ENCODE measurements around the gene MS4A3.
"Not testable (repeated sequence)": the region's sequence is repeated elsewhere in the genome, so short reads cannot be mapped to it uniquely, and the experiment has no call there.

The MS4A3 gene

DNA sequence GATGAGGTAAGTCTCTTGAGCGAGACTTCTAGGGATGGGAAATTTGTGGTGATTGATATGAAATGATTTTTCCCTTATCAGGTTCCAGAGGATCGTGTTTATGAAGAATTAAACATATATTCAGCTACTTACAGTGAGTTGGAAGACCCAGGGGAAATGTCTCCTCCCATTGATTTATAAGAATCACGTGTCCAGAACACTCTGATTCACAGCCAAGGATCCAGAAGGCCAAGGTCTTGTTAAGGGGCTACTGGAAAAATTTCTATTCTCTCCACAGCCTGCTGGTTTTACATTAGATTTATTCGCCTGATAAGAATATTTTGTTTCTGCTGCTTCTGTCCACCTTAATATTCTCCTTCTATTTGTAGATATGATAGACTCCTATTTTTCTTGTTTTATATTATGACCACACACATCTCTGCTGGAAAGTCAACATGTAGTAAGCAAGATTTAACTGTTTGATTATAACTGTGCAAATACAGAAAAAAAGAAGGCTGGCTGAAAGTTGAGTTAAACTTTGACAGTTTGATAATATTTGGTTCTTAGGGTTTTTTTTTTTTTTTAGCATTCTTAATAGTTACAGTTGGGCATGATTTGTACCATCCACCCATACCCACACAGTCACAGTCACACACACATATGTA lies 39.1 kb downstream of the MS4A3 start:
- DNase-seq, result no peak

DNA sequence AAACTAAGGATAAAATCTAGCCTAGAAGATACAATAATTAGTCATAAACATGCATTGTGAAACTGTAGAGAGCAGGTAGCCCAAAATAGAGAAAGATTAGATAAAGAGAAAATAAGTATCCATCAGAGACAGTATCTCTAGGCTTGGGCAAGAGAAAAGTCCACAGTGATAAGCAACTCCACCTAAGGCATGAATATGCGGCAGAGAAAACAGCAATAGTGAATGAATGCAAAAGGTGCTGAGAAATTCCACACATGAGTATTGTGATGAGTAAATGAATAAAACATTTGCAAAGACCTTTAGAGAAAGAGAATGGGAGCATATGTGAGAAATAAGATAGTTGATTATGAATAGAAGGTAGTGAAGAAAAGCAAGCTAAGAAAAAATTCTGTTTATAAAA lies 40.7 kb downstream of the MS4A3 start:
- no peak for DNase-seq

- no peak for DNase-seq
Measured at GRCh38 chr11:60098508-60098907, 42.0 kb downstream of the MS4A3 start.

DNA sequence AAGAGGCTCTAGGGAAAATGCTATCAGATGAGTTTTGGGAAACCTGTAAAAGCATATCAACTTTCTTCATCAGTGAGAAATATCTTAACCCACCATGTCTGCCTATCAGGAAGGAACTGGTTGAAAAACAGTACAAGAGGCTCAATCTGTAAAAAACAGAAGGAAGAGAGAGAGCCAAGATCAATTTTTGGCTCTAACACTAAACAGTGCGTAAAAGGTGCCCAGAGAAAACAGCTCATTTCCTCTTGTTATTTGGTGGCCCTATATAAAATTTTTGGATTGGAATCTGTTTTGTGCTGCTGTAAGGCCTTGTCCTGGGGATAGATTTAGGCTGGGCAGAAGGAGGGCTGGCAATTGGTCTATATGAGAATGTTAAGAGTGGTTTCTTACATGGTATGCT lies 44.1 kb downstream of the MS4A3 start:
- DNase-seq, result no peak

DNA sequence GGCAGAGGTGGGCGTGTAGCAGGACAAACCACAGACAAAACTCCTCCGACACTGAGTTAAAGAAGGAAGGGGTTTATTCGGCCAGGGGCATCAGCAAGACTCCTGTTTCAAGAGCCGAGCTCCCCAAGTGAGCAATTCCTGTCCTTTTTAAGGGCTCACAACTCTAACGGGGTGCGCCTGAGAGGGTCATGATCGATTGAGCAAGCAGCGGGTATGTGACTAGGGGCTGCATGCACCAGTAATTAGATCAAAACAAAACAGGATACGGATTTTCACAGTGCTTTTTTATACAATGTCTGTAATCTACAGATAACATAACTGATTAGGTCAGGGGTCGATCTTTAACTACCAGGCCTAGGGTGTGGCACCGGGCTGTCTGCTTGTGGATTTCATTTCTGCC lies 44.9 kb downstream of the MS4A3 start:
- DNase-seq, result not testable (repeated sequence)

GRCh38 chr11:60104471-60105115 lies 48.1 kb downstream of the MS4A3 start:
- DNase-seq, result not testable (repeated sequence)

DNA sequence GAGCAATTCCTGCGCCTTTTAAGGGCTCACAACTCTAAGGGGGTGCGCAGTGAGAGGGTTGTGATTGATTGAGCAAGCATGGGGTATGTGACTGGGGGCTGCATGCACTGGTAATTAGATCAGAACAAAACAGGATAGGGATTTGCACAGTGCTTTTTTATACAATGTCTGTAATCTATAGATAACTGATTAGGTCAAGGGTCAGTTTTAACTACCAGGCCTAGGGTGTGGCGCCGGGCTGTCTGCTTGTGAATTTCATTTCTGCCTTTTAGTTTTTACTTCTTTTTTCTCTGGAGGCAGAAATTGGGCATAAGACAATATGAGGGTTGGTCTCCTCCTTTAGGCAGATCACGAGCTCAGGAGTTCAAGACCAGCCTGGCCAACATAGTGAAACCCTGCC lies 52.2 kb downstream of the MS4A3 start:
- DNase-seq, result not testable (repeated sequence)

- no peak for DNase-seq
Measured at GRCh38 chr11:60111793-60112192, 55.3 kb downstream of the MS4A3 start.

DNA sequence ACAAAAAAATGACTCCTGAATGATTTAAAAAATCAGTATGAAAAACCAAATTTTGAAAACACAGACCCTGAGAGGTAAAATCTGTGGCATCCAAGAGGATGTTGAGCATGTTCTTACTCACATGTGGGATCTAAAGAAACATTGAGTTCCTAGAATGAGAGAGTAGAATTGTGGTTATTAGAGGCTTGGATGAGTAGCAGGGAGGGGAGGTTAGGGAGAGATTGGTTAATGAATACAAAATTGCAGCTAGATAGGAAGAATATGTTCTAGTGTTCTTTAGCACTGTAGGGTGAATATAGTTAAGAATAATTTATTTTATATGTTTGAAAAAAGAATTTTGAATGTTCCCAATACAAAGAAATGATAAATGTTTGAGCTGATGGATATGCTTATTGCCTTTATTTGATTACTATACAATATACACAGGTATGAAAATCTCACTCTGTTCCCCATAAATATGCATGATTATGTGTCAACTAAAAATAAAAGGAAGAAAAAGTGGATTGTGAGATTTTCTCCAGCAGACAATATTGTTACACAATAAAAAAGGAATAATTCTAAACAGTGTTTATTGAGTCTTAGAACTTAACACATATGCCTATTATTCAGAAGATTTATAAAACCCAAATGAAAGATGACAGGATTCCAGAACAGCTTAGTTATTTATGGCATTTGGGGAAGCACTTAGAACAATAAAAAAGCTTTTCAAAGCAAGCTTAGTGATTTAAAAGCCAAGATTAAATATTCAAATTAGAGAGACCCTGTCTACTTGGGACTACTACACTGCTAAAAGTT lies 60.7 kb downstream of the MS4A3 start:
- no peak for DNase-seq

- DNase-seq, result no peak
Measured at GRCh38 chr11:60118338-60118737, 61.9 kb downstream of the MS4A3 start.

DNA sequence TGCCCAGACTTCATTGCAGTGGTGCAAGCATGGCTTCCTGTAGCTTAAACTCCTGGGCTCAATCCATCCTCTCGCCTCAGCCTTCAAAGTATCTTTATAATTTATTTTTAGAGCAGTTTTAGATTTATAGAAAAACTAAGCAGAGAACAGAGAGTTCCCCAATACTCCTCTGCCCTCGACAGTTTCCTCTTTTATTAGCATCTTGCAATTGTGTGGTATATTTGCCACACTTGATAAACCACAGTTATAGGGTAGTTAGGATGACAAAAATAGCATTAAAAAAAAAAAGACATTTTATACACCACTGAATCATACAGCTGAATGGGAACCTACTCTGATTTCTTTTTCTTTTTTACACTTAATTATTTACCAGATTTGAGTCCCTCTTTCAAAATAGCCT lies 63.2 kb downstream of the MS4A3 start:
- DNase-seq, result no peak
